GM21360 (cell line): Measurements from ENCODE around the gene C2orf49.
"Not testable (repeated sequence)": the region's sequence is repeated elsewhere in the genome, so short reads cannot be mapped to it uniquely, and the experiment has no call there.

Experiments used
- ATAC-seq: cut with Tn5 transposase; IDR thresholded peaks from one replicate; pipeline ENCODE4 v1.9.1; 2021; ENCODE audit warnings: mild to moderate bottlenecking, moderate library complexity; ENCODE audit not compliant: unreplicated experiment

C2orf49 gene

DNA sequence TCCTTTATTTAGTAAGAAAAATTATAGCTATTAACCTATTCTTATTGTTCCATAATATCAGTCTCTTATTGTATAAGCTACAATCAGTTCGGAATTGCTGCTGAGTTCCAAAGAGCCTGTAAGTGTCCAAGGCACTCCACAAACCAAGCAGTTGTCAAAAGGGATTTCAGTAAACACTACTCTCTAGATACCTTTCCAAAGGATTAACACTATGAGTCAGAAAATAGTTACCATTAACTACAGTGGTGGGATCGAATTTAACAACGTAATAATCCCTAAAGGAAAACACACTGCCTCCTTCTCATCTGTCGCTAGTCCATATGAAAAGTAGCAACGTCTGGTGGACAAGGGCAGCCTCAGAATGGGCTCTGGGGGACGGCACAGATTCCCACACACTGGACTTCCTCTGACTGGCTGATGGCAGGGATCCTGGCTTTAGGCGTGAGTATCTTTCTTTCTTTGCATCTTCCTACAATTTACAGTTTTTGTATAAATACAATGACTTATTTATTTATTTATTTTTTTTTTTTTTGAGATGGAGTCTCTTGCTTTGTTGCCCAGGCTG, 16.6 kb upstream of the C2orf49 start:
- no peak for ATAC-seq

DNA sequence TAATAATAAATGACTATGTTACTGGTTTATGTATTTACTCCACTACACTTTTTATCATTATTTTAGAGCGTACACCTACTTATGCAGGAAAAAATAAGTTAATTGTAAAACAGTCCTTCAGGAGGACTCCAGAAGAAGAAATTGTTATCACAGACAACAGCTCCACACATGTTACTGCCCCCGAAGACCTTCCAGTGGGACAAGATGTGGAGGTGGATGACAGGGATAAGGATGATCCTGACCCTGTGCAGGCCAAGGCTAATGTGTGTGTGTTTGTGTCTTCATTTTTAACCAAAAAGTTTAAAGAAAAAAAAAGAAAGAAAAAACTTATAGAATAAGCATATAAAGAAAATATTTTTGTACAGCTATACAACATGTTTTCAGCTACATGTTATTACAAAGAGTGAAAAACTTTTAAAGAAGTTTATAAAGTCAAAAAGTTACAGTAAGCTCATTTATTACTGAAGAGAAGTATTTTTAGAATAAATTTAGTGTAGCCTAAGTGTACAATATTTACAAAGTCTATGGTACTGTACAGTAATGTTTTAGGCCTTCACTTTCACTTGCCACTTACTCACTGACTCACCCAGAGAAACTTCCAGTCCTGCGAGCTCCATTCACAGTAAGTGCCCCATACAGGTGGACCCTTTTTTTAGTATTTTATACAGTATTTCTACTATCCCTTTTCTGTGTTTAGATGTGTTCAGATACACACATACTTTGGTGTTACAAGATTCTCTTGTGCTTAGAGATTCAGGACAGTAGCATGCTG, 15.3 kb upstream of the C2orf49 start:
- no peak for ATAC-seq

DNA sequence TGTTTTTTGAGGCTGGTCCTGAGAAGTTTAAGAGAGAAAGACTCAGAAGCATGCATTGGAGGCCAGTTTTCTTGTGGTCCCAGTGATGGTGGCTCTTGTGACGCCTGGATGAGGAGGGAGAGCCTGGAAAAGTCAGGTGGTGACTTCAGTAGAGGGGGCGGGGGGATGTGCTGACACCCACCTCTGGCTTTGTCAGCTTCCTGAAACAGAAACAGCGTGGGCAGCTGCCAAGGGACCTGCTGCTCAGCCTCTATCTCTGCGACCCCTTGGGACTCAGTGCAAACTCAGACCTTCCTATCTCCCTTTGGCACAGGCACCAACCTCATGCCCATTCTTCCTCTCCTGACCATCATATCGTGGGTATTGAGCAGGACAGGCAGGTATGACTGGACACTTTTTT, 14.2 kb upstream of the C2orf49 start:
- ATAC-seq, result no peak

DNA sequence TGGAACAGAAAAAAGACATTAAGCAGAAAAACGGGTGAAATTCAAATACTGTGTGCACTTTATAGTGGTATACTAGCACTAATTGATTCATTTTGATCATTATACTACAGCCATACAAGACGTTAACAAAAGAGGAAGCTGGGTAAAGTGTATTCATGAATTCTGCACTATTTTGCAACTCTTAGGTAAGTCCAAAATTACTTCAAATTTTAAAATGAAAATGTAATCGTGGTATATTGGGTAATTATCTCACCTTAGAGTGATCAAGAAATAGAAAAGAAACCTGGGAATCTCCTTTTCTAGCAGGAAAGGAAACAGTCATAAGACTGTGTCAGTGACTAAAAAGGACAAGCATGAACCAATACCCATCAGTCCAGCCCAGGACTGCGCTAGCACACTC, 13.2 kb upstream of the C2orf49 start:
- ATAC-seq, result no peak

DNA sequence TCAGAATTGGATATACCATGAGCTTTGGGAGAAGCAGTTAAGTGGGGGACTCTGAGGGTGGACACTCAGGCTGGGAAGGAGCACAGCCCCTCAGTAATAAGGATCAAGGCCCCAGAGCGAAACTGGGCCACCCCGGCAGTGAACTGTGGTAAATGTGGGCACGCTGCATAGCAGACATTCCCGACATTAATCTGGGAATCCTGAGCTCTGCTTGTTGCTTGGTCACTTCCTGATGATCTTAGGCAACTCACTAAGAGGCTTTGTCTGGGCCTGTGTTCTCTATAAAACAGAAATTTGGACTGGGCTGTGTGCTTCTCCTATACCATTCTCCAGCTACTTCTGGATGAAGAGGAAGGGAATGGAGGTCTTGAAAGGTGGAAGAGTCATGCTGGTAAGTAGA, 12.6 kb upstream of the C2orf49 start:
- no peak for ATAC-seq

DNA sequence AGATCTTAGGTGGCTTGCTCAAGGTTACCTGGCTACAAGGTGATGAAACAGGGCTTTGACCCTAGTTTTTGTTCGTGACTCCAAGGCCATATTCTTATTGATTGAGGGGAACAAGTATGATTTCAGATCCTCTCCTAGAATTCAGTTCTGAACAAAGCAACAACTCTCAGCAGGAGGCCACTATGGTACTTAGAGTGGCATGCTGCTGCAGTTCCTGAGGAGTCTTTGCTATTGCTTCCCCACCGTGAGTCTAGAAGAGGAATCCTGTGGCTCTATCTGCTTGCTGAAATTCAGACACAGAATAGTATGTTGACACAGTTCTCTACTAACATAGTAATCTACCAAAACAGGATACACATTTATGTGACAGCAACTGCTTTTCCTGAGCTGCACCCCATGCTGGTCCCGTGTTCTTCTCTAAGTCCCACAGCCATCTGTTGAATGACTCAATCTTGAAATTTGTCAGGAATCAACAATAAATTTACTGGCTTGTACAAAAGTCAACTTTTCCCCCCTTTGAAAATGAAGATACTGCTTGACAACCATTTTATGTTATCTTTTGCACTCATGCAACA, 11.9 kb upstream of the C2orf49 start:
- ATAC-seq, result no peak

DNA sequence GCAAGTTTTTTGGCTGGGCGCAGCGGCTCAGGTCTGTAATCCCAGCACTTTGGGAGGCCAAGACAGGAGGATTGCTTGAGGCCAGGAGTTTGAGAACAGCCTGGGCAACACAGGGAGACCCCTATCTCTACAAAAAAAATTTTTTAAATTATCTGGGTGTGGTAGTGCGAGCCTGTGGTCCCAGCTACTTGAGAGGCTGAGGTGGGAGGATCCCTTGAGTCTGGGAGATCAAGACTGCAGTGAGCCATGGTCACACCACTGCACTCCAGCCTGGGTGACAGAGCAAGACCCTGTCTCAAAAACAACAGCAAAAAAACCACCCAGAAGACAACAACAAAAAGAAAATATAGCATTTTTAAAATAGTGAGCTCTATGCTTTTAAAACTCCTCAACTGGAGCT, 10.1 kb upstream of the C2orf49 start:
- not testable (repeated sequence) for ATAC-seq

DNA sequence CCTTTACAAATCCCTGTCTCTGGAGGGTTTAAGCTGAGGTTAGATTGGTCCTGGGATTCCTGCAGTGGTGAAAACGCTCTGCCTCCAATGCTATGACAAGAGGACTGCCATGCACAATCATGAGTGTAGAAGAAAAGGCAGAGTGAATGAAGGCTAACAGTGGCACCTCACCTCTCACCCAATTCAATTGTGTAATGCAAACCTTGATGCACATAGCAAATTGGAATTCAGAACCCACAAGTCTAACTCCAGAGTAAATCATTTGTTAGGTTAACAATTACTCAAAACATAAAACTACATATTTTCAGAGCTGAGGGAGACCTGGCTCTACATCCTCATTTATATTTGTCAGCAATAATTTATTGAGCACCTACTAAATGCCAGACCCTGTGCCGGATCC, 9.7 kb upstream of the C2orf49 start:
- ATAC-seq, result no peak

DNA sequence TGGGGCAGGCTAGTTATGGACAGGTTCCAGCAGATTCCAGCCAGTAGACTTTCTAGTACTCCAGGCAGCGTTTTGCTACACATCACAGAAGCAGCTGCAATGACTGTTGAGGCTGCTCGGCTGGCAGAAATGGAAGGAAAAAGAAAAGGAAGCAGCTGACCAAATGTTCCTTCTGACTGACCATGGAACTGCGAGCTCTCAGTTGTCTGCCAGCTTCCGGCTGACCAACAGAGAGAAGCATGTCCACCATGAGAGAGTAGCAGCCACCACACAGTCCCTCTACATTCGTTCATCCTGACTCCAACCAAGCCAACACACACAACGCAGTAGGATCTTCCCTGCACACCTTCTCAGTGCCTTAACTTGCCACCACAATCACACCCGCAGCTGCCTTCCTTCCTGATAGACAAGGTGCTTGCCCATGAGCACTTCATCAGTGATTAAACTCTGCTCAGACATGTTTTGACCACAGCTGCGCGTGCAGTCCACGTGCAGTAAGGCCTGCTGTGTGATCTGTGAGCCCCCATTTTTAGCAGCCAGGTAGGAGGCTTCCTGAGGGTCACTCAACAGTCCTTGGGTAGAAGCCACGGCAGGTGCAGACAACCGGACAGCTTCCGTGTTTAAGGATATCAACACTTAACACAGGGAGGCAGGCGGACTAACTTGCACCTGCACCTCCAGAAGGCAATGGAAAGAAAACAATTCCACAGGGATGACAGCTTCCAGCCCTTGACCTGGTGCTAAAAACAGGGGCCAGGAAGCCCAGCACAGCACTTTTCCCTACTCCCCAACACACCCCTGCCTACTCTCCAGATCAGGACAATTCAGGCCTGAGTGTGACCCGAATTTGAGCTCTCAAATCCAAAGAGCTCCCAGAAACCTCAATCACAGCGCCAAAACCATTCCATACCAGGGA, 8.8 kb upstream of the C2orf49 start:
- ATAC-seq, result no peak

DNA sequence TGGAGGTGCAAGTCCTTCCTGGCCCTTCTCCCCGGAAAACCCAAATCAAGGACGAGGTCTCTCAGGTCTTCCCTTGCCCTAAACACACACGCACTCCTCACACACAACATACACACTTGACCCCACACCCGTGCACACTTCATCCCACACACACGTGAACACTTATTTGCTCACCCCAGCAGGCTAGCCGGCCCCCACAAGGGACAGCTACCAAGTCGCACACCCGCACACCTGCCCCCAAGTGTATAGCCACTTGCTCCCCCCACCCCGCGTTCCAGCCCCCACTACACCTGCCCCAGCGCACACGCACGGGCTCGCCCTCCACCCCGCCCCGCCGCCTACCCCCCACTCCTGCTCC, 8.2 kb upstream of the C2orf49 start:
- ATAC-seq, result peak; percentile 2

DNA sequence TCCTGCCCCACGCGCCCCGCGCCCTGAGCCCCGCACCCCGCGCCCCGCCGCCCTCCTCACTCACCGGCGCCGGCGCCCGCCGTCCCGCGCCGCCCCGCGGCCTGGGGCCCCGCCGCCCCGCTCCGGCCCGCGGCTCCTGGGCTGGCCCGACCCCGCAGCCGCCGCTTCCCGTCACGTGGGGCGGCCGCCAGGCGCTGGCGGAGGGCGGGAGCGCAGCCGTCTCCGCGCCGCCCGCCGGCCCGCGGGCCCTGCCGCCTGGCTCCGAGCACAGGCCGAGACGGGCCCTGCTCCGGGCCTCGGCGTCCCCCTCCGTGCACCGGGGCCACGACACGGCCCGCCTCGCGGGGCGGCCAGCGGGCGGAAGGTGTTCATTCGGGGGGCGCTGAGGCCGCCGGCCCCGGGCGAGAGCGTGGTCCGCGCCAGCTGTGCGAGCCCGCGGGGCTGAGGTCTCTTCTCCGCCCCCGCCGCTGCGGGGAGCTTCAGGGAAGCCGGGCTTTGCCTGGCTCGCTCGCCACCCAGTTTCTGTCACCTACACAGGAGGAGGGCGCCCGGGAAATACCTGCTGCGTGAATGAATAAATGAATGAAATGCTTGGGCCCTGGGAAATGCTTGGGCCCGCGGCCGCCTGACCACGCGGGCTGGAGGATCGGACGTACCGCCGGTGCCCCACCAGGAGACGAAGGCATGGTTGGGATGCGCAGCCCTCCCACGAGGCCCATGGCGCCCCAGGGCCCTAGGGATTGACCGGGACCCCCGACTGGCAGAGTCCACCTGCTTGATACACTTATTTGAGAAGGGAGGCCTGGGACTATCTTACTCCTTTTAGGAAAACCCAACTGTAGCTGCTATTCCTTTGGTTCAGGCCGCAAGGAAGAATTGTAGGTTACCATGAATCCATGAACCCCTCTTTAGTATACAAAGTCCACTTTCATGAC, 7.5 kb upstream of the C2orf49 start, which contains the start of gene TGFBRAP1:
Gene TGFBRAP1, minus strand, starts transcription at position 175 of the 935 bp plus-strand sequence. CDS start 21,434 bp downstream, outside the sequence.
- peak; percentile 72 for ATAC-seq

DNA sequence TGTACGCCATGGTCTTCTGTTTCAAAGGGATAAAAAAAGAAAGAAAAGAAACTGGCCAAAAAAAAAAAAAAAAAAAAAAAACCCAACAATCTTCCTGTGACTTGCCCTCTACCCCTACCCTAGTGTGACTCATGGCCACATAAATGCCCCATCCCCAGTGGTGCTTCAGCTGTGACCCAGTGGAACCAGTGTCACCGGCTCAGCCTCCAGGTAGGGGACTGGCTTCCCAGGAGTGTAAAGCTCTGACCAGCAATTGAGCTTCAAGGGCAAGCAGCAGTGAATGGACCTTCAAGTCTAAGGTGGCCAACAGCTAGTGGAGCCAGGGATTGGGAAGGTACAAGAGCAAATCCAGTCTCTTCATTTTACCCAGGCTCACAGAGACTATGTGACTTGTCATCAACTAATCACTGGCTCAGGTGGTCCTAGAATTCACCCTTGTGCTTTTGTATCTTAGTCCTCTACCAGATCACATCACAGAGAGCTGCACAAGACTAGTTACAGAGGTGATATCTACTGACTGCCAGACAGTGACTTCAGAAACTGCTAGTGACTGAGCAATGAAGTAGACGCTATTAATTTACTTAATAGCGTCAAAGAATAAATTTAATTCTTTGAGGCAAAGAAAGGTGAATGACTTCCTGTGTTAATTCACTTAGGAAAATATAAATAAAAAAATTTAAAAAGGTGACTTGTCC, 6.5 kb upstream of the C2orf49 start:
- ATAC-seq, result no peak

DNA sequence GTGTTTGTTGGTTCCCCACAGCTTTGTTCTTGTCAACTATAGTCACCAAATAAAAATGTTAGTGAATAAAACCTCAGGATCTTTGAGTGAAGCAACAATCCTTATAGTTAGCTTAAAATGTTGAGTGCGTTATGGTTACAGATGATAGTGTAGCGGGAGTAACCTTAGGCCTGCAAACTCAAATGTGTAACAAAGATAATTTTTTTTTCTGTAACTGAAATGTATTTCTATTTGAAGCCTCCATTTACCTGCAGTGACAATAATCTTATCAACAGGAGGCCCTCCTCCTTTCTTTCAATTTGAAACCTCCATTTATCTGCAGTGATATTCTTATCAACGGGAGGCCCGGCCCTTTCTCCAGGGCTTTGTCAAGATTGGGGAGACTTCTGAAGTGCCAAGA, 3.1 kb upstream of the C2orf49 start:
- ATAC-seq, result no peak

DNA sequence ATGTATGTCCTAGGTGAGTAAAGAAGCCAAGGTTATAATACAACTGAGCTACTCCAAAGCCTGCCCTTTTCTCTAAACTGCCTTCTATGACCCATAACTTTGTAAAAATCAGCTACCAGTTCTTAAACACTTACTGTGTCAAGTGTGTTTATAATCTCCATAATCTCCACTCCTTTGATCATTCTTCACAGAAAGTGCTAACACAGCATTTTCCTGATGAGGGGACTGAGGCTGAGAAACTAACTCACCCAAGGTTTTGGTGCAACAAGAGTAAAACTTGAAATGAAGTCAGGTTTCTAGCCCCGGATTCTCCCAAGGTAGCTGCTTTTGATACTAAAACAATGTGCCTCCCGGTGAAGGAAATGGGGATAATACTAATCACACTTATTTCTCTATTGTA, 1.9 kb upstream of the C2orf49 start:
- no peak for ATAC-seq

DNA sequence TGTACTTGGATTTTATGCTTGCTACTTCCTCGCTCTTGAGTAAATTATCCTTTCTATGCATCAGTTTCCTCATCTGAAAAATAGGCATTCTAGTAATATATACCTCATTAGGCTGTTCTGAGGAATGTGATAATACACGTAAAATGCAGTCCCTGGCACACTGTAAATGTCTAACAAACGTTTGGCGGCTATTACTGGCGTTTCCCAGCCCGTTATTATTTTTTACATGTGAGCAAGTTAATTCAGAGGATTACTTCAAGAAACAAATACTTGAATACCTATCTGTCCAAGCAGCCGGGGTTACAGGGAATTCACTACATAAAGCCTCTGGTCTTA, 586 bp upstream of the C2orf49 start:
- no peak for ATAC-seq

DNA sequence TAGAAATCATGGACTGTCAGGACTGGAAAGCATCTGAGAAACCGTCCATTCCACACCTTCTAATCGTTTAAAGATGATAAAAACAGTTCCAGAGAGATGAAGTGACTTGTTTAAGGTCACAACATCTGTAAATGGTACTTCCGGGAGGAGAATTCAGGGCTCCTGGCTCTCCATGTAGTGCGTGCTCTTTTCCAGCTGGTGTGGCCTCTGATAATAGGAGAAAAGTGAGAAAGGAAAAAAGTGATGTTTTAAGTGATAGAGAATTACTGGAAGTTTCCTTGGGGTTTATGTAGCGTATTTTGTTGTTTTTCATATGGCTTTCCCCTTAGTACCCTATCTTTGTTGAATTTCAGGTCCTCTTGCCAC, 663 bp downstream of the C2orf49 start:
- ATAC-seq, result peak; percentile 7

DNA sequence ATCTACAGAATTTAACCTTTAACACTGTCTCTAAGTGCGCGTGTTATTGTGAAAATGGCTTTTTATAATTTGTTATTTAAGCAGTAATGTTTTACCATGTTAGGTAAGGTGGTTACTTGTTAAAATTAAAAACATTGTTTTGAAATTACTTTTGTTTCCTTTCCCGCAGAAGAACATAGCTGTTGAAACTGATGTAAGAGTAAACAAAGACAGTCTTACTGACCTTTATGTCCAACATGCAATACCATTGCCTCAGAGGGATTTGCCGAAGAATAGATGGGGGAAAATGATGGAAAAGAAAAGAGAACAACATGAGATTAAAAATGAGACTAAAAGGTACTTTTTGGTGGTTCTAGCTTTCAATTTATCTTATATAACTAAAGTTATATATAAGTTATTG, 2.1 kb downstream of the C2orf49 start:
- no peak for ATAC-seq

DNA sequence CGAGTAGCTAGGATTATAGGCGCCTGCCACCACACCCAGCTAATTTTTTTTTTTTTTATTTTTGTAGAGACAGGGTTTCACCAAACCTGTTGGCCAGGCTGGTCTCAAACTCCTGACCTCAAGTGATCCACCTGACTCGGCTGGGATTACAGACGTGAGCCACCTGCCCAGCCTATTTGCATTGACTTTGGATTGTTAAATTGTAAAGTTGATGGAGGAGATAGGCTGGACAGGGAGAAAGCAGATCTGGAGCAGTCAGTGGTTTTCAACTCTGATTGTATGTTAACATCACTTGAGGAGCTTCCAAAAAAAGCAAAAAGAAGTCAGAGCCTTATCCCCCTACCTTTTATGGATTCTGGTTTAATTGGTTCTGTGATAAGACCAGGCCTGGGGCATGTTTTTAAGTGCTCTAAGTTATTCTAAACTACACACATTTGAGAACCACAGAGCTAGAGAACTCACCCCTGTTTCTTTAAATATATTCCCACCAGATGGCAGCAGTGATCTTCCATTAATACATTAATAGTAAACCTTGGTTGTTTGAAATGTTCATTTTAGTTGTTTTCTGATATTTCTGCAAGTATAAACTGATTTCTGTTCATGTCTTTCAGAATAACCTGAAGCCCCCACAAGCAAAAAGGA, 7.5 kb downstream of the C2orf49 start:
- ATAC-seq, result no peak

DNA sequence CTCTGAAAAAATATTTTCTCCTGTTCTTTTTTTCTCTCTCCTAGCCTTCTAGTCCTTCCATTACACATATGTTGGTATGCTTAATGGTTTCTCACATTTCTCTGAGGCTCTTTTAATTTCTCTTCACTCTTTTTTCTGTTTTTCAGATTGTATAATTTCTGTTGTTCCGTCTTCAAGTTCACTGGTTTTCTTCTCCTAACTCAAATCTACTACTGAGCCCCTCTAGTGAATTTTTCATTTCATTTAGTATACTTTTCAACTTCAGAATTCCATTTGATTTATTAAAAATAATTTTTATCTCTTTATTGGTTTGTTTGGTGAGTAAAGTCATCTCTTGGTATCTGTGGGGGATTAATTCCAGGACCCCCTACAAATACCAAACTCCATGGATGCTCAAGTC, 19.8 kb downstream of the C2orf49 start:
- no peak for ATAC-seq
